ENCODE results near the gene PRKN.

GRCh38 chr6:161452241-161452640 lies 1275.3 kb downstream of the PRKN start:
- TF ChIP-seq, protein P1, sequence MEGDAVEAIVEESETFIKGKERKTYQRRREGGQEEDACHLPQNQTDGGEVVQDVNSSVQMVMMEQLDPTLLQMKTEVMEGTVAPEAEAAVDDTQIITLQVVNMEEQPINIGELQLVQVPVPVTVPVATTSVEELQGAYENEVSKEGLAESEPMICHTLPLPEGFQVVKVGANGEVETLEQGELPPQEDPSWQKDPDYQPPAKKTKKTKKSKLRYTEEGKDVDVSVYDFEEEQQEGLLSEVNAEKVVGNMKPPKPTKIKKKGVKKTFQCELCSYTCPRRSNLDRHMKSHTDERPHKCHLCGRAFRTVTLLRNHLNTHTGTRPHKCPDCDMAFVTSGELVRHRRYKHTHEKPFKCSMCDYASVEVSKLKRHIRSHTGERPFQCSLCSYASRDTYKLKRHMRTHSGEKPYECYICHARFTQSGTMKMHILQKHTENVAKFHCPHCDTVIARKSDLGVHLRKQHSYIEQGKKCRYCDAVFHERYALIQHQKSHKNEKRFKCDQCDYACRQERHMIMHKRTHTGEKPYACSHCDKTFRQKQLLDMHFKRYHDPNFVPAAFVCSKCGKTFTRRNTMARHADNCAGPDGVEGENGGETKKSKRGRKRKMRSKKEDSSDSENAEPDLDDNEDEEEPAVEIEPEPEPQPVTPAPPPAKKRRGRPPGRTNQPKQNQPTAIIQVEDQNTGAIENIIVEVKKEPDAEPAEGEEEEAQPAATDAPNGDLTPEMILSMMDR (IDR thresholded peaks at IDR 0.05; ENCODE audit: insufficient read depth, low read depth, low read length) = no peak
- no peak for TF ChIP-seq EZH2 (IDR thresholded peaks at IDR 0.05; ENCODE audit: insufficient read depth, low read length)
